Thyroid gland (tissue), 4 donors: Measurements from ENCODE around the gene MUL1.

Source experiments
- CTCF ChIP-seq, 6 experiments: fragments of 200-600 bp in 3 of 6; fragments of 450-650 bp in 3 of 6; sonication (generic) in 3 of 6; IDR thresholded peaks; one replicate each; pipeline ENCODE4 v1.5.1; 2016 to 2019; ENCODE audit warnings: antibody characterized with exemption in 6 of 6, mild to moderate bottlenecking in 2 of 6, inconsistent platforms in 1 of 6, moderate library complexity in 1 of 6
- POLR2A ChIP-seq, 2 donors: fragments of 450-650 bp; IDR thresholded peaks; one replicate each; pipeline ENCODE4 v1.6.1; 2017; ENCODE audit warnings: antibody characterized with exemption in 2 of 2, mild to moderate bottlenecking in 2 of 2, moderate library complexity in 1 of 2

GRCh38 chr1:20485527-20486456 is 22.2 kb downstream of the MUL1 start, which contains the start of gene CAMK2N1:
- TF ChIP-seq CTCF (IDR thresholded peaks at IDR 0.05) (no peak), POLR2A (IDR thresholded peaks at IDR 0.05) (no peak)
